ENCODE data around the gene SOX6. TPM values are rescaled to one million over a fixed set of nuclear protein-coding genes. Genes with fewer than 3 reads are reported as not detected.
A peak's percentile ranks its signal among the peaks of the same experiment; 100 is the strongest.

The SOX6 gene
- total RNA-seq, 2 donors from 2014 or later: not detected

GRCh38 chr11:16338393-16338792 is 18.0 kb downstream of the SOX6 start:
- no peak for DNase-seq (ENCODE audit: low spot score in 2 of 2)
- H3K27ac Mint-ChIP-seq: no peak overlapping the region
- no peak for ATAC-seq
- H3K36me3 Mint-ChIP-seq: no peaks in the 10 kb centered on the region
- H3K9me3 Mint-ChIP-seq: peaks cover 7% of the 10 kb centered on the region in 2 donors

- peaks cover 7% of the 10 kb centered on the region in 2 donors for H3K9me3 Mint-ChIP-seq
- no peak overlapping the region for H3K27ac Mint-ChIP-seq
- ATAC-seq (no peak), DNase-seq (ENCODE audit: low spot score in 2 of 2) (no peak)
- no peaks in the 10 kb centered on the region for H3K36me3 Mint-ChIP-seq
These were observed 18.7 kb downstream of the SOX6 start for GRCh38 chr11:16337421-16338213.

- no peak for ATAC-seq
- Mint-ChIP-seq H3K36me3 (no peaks in the 10 kb centered on the region), H3K9me3 (peaks cover 7 to 8% of the 10 kb centered on the region in 2 donors), H3K27ac (no peak overlapping the region)
- DNase-seq (ENCODE audit: low spot score in 2 of 2): no peak
These were observed 19.6 kb downstream of the SOX6 start for GRCh38 chr11:16336721-16337120.

- Mint-ChIP-seq H3K9me3 (peaks cover 7 to 11% of the 10 kb centered on the region in 2 donors), H3K36me3 (no peaks in the 10 kb centered on the region), H3K27ac (no peak overlapping the region)
- DNase-seq (ENCODE audit: low spot score in 2 of 2) (no peak), ATAC-seq (no peak)
These were observed 20.1 kb downstream of the SOX6 start for GRCh38 chr11:16336204-16336603.

- H3K27ac Mint-ChIP-seq: no peak overlapping the region
- peaks cover 7 to 11% of the 10 kb centered on the region in 2 donors for H3K9me3 Mint-ChIP-seq
- DNase-seq (ENCODE audit: low spot score in 2 of 2) (no peak), ATAC-seq (no peak)
- H3K36me3 Mint-ChIP-seq: no peaks in the 10 kb centered on the region
These were observed 20.9 kb downstream of the SOX6 start for GRCh38 chr11:16335236-16335962.

GRCh38 chr11:16326679-16327297 is 29.6 kb downstream of the SOX6 start:
- Mint-ChIP-seq H3K9me3 (peaks cover 8% of the 10 kb centered on the region in 2 donors), H3K27ac (no peak overlapping the region), H3K36me3 (no peaks in the 10 kb centered on the region)
- ATAC-seq: no peak
- no peak for DNase-seq (ENCODE audit: low spot score in 2 of 2)

- Mint-ChIP-seq H3K36me3 (no peaks in the 10 kb centered on the region), H3K9me3 (peaks cover 4% of the 10 kb centered on the region in 2 donors), H3K27ac (peak overlapping the region in 1 of 2 donors; percentile 29)
- no peak for DNase-seq (ENCODE audit: low spot score in 2 of 2)
- ATAC-seq: no peak
These were observed 34.2 kb downstream of the SOX6 start for GRCh38 chr11:16322190-16322589.

- H3K36me3 Mint-ChIP-seq: no peaks in the 10 kb centered on the region
- H3K27ac Mint-ChIP-seq: no peak overlapping the region
- peaks cover 4% of the 10 kb centered on the region in 2 donors for H3K9me3 Mint-ChIP-seq
- ATAC-seq (peak in 1 of 2 donors; percentile 58), DNase-seq (ENCODE audit: low spot score in 2 of 2) (no peak)
These were observed 35.2 kb downstream of the SOX6 start for GRCh38 chr11:16321148-16321547.

GRCh38 chr11:16318320-16318719 is 38.0 kb downstream of the SOX6 start:
- no peaks in the 10 kb centered on the region for H3K36me3 Mint-ChIP-seq
- DNase-seq (ENCODE audit: low spot score in 2 of 2) (no peak), ATAC-seq (no peak)
- H3K27ac Mint-ChIP-seq: no peak overlapping the region
- peaks cover 4 to 9% of the 10 kb centered on the region in 2 donors for H3K9me3 Mint-ChIP-seq

- DNase-seq (ENCODE audit: low spot score in 2 of 2): no peak
- Mint-ChIP-seq H3K9me3 (peaks cover 4 to 9% of the 10 kb centered on the region in 2 donors), H3K27ac (no peak overlapping the region), H3K36me3 (no peaks in the 10 kb centered on the region)
- ATAC-seq: no peak
These were observed 38.6 kb downstream of the SOX6 start for GRCh38 chr11:16317712-16318111.

- Mint-ChIP-seq H3K9me3 (peaks cover 0 to 6% of the 10 kb centered on the region in 2 donors), H3K27ac (no peak overlapping the region)
These were observed 42.5 kb downstream of the SOX6 start for GRCh38 chr11:16313846-16314245.

GRCh38 chr11:16312233-16312765 is 44.0 kb downstream of the SOX6 start:
- Mint-ChIP-seq H3K36me3 (no peaks in the 10 kb centered on the region), H3K9me3 (peaks cover 0 to 10% of the 10 kb centered on the region in 2 donors), H3K27ac (no peak overlapping the region)
- no peak for DNase-seq (ENCODE audit: low spot score in 2 of 2)
- ATAC-seq: no peak

More at GRCh38 chr11:16313846-16314245, 42.5 kb downstream of the SOX6 start:
- H3K36me3 Mint-ChIP-seq: no peaks in the 10 kb centered on the region
- ATAC-seq (no peak), DNase-seq (ENCODE audit: low spot score in 2 of 2) (no peak)

- Mint-ChIP-seq H3K36me3 (no peaks in the 10 kb centered on the region), H3K9me3 (peaks cover 0 to 12% of the 10 kb centered on the region in 2 donors), H3K27ac (no peak overlapping the region)
- no peak for ATAC-seq
- no peak for DNase-seq (ENCODE audit: low spot score in 2 of 2)
These were observed 44.5 kb downstream of the SOX6 start for GRCh38 chr11:16311831-16312230.

- ATAC-seq: no peak
- H3K27ac Mint-ChIP-seq: no peak overlapping the region
- no peak for DNase-seq (ENCODE audit: low spot score in 2 of 2)
- no peaks in the 10 kb centered on the region for H3K36me3 Mint-ChIP-seq
- peaks cover 0 to 14% of the 10 kb centered on the region in 2 donors for H3K9me3 Mint-ChIP-seq
These were observed 45.4 kb downstream of the SOX6 start for GRCh38 chr11:16310943-16311342.

- Mint-ChIP-seq H3K9me3 (peaks cover 0 to 14% of the 10 kb centered on the region in 2 donors), H3K27ac (no peak overlapping the region), H3K36me3 (no peaks in the 10 kb centered on the region)
- no peak for DNase-seq (ENCODE audit: low spot score in 2 of 2)
- no peak for ATAC-seq
These were observed 47.1 kb downstream of the SOX6 start for GRCh38 chr11:16309226-16309625.

- peaks cover 3 to 5% of the 10 kb centered on the region in 2 donors for H3K9me3 Mint-ChIP-seq
- no peak for ATAC-seq
- DNase-seq (ENCODE audit: low spot score in 2 of 2): no peak
- H3K27ac Mint-ChIP-seq: no peak overlapping the region
- H3K36me3 Mint-ChIP-seq: no peaks in the 10 kb centered on the region
These were observed 54.9 kb downstream of the SOX6 start for GRCh38 chr11:16301462-16301861.

All from activated naive CD4-positive, alpha-beta T cell treated with anti-CD3 and anti-CD28 coated beads, Interleukin-2, amount 50 U/mL, for 72 hours (primary cell).